Measurements from ENCODE around the gene SZRD1.

SZRD1 gene

DNA sequence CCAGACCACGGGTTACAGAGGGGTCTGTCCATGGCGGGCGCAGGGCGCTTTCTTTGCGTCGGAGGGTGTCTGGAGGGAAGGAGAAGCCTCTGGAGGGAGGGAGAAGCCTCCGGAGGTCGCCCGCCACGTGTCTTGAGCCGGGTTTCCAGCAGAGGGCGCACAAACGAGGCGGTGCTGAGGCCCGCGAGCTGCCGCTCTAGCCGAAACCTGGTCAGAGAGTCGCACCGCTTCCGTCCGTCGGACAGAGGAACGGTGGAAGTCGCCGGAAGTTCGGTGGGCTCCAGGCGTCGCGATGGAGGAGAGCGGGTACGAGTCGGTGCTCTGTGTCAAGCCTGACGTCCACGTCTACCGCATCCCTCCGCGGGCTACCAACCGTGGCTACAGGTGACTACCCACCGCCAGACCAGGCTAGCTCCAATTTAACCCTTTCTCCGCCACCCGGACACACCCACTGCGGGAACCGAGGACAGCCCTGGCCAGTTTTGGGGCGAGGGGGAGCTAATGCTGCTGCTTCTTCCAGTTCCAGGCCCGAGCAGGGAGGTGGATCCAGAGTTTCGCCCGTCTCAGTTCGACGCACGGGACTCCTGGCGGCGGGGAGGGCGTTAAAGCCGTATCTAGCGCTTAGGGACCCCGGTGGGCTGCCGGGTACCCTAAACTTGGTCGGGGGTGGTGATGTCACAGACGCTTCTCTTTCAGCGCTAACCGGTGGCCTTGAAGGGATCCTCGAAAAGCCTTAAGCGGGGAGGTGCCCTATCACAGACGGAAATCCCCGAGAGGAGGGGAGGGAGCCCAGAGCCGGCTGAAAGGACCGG lies 73.6 kb downstream of the SZRD1 start, which contains the start of gene NECAP2:
TSS of gene NECAP2 (plus strand) at position 255 of the 812 bp plus-strand sequence. CDS start at position 293, 38 bp downstream.
- Histone ChIP-seq H3K9me3 (ENCODE audit: severe bottlenecking) (no peaks in the 10 kb centered on the region), H3K27ac (peak within 1 kb of the TSS; percentile 76), H3K27me3 (ENCODE audit: insufficient read depth, low read depth, severe bottlenecking) (no peaks in the 10 kb centered on the region), H3K4me3 (ENCODE audit: low read depth, low read length) (peak within 1 kb of the TSS; percentile 82), H3K36me3 (peaks cover 28% of the 10 kb centered on the region)
- TF ChIP-seq, protein P1, sequence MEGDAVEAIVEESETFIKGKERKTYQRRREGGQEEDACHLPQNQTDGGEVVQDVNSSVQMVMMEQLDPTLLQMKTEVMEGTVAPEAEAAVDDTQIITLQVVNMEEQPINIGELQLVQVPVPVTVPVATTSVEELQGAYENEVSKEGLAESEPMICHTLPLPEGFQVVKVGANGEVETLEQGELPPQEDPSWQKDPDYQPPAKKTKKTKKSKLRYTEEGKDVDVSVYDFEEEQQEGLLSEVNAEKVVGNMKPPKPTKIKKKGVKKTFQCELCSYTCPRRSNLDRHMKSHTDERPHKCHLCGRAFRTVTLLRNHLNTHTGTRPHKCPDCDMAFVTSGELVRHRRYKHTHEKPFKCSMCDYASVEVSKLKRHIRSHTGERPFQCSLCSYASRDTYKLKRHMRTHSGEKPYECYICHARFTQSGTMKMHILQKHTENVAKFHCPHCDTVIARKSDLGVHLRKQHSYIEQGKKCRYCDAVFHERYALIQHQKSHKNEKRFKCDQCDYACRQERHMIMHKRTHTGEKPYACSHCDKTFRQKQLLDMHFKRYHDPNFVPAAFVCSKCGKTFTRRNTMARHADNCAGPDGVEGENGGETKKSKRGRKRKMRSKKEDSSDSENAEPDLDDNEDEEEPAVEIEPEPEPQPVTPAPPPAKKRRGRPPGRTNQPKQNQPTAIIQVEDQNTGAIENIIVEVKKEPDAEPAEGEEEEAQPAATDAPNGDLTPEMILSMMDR (IDR thresholded peaks at IDR 0.05; ENCODE audit: low read depth, low read length), result peak; percentile 94
- peak; percentile 94 for DNase-seq

DNA sequence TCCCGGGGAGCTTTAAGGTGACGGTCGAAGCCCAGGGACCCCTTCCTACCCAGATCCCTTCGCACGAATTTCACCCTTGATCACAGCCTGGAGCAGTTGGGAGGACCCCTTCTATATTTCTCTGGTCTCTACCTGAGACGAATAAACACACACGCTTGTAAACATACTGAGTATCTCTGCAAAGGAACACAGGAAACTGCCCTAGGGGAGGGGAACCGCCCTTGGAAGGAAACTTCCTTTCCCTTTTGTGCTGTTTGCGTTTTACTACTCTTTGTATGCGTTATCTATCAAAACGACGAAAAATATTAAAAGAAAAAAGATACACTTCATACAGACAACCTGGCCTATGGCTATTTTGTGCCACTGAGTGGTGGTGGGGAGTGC lies 74.2 kb downstream of the SZRD1 start:
- Histone ChIP-seq H3K27me3 (ENCODE audit: insufficient read depth, low read depth, severe bottlenecking) (no peaks in the 10 kb centered on the region), H3K36me3 (peaks cover 31% of the 10 kb centered on the region), H3K9me3 (ENCODE audit: severe bottlenecking) (no peaks in the 10 kb centered on the region), H3K27ac (peak overlapping the region; percentile 76; the same call in 1 of the 2 replicates), H3K4me3 (ENCODE audit: low read depth, low read length) (peak overlapping the region; percentile 82)
- TF ChIP-seq, protein P1 (IDR thresholded peaks at IDR 0.05; ENCODE audit: low read depth, low read length), result no peak
- DNase-seq, result no peak

GRCh38 chr1:16442265-16442664 lies 75.2 kb downstream of the SZRD1 start:
- no peak overlapping the region for H3K4me3 ChIP-seq (ENCODE audit: low read depth, low read length)

DNA sequence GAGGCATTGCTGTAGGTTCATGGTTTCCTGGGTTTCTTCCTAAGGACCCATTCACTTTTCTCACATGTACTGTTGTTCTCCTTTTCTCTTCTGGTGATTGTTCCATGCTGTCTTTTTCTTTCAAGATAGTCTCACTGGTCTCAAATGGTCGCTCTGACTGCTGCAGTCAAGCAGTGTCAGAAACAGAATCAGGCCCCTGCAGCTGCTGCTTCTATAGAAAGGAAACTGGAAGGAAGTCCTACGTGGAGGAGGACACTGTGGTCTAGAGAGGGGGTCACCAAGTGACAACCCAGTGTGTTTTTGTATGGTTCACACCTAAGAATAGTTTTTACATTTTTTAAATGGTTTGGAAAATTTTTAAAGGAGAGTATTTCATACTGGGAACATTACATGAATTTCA lies 75.9 kb downstream of the SZRD1 start:
- Histone ChIP-seq H3K4me3 (ENCODE audit: low read depth, low read length) (no peak overlapping the region), H3K27ac (no peak overlapping the region), H3K36me3 (peaks cover 31% of the 10 kb centered on the region), H3K9me3 (ENCODE audit: severe bottlenecking) (no peaks in the 10 kb centered on the region), H3K27me3 (ENCODE audit: insufficient read depth, low read depth, severe bottlenecking) (no peaks in the 10 kb centered on the region)
- DNase-seq, result no peak
- TF ChIP-seq, protein P1 (IDR thresholded peaks at IDR 0.05; ENCODE audit: low read depth, low read length), result no peak

More at GRCh38 chr1:16442265-16442664, 75.2 kb downstream of the SZRD1 start:
- TF ChIP-seq, protein P1 (IDR thresholded peaks at IDR 0.05; ENCODE audit: low read depth, low read length), result no peak
- DNase-seq, result no peak
- Histone ChIP-seq H3K36me3 (peaks cover 31% of the 10 kb centered on the region), H3K27me3 (ENCODE audit: insufficient read depth, low read depth, severe bottlenecking) (no peaks in the 10 kb centered on the region), H3K27ac (no peak overlapping the region), H3K9me3 (ENCODE audit: severe bottlenecking) (no peaks in the 10 kb centered on the region)

DNA sequence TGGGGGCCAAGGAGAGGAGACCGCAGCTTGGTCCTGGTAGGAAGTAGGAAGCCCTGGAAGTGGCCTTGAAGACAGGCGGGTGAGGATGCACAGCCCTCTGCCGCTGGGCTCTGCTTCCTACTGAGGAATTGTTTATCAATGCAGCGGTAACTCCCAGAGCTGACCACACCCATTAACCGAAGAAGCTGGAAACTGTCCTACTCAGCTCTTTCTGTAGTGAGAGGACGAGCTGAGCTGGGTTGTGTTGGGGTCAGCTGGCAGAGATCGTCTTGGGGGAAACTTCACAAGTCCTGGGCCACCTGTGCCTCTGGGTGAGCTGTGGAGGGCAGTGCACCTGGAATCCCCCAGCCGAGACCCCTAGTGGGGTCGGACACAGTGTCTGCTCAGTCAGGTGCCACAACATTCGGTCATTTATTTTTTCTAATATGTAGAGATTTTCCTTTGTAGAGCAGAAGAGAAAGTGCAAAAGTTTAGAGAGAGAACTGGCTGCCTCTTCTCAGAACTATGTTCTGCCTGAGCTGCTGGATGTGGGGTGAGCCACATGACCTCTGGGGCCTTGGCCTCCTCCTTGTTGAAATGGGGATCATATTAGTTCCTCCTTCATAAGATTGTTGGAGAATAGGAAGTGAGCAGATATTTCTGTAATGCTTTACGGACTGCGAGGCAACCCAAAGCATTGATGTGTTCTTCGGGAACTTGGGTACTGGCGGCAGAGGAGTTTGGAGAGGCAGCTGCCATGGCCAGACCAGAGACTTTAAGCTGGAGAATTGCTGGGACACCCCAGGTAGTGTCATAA lies 77.1 kb downstream of the SZRD1 start:
- peaks cover 42% of the 10 kb centered on the region for H3K36me3 ChIP-seq

More for the DNA sequence above, 77.1 kb downstream of the SZRD1 start:
- DNase-seq, result no peak
- no peaks in the 10 kb centered on the region for H3K27me3 ChIP-seq (ENCODE audit: insufficient read depth, low read depth, severe bottlenecking)
- no peak overlapping the region for H3K27ac ChIP-seq
- H3K9me3 ChIP-seq (ENCODE audit: severe bottlenecking), result no peaks in the 10 kb centered on the region
- no peak overlapping the region for H3K4me3 ChIP-seq (ENCODE audit: low read depth, low read length)
- TF ChIP-seq, protein P1 (IDR thresholded peaks at IDR 0.05; ENCODE audit: low read depth, low read length), result no peak

All from WERI-Rb-1 (cell line).